Measurements from ENCODE around the gene CASTOR1.
A peak's percentile ranks its signal among the peaks of the same experiment; 100 is the strongest.

Gene CASTOR1

DNA sequence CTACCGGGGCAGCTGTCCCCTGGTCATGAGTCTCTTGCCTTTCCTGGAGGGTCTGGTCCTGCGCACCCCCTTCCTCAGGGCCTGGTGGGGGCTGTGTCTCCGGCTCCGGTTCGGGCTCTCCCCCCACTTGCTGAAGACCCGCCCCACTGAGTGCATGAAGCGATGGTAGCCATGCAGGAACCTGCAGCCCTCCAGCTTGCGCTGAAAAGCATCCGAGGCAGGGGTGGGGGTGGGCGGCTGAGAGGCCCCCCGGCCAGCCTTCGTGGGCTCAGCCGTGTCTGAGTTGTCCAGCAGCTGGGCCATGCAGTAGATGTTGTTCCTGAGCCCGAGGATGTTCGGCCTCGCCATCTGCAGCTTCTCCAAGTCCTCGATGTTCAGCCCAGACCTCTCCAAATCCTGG, 25.4 kb downstream of the CASTOR1 start:
- no peak for DNase-seq (ENCODE audit: low read depth)

DNA sequence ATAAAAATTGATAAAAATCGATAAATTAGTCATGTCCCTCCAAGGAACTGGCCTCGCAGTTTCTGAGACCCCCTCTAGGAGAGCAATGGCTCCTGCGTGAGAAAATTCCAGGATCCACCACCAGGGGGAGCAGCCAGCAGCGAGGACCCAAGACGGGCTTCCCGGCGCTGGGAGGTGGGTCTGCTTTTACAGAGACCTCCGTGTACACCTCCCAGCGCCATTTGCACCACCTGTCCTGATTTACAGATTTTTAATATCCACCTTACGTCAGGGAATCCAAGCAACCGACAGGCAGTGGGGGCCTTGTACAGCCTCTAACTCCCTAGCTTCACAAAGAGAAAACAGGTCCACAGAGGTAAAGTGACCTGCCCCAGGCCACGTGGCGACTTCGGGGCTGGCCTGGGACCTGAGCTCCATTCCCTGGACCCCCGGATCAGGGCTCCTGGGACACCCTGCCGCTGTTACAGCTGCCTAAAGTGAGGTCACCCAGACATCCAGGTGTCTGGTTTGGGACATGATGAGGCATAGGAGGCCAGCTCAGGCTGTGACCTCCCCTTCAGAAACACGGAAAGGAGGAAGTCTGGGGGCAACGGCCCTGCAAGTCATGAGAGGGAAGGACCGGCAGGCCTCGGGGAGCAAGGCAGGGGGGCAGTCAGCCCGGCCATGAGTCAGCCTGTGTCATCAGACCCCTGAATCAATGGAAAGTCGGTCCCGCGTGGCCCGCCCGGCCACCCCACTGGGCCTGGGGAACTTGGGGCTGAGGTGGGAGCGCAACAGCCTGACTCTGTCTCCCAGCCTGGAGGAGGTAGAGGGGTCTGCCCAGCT, 26.2 kb downstream of the CASTOR1 start:
- DNase-seq (ENCODE audit: low read depth): peak; percentile 69

DNA sequence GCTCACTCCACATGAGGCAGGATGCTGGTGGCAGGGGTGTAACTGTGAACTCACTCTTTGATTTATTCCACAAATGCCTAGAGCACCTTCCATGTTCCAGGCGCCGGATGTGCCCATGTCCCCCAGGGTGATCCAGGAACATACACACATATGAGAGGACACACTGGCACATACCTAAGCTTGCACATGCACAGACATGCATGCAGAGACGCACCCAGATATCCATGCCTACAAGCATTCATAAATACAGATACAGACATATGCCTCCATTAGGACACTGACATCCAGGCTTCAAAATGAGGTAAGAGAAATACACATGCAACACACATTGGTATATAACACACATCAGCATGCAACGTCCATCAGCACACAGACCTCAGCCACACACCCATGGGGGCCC, 27.2 kb downstream of the CASTOR1 start:
- DNase-seq (ENCODE audit: low read depth): no peak

DNA sequence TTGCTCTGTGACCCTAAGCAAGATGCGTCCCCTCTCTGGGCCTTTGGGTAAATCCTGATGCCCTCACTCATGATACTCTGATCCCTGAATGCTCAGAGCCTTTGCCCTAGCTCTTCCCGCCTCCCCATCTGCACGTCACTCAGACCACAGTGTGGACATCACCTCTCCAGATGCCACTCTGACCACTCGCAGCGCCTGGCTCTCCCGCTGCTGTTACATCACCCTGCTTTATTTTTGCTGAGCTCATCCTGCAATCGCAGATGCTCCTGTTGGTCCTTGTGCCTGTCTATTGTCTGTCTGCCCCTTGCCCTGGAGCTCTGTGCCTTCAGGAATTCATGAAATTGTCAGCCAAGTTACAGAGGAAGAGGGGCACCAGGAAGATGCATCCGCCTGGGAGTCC, 28.2 kb downstream of the CASTOR1 start:
- DNase-seq (ENCODE audit: low read depth): no peak

DNA sequence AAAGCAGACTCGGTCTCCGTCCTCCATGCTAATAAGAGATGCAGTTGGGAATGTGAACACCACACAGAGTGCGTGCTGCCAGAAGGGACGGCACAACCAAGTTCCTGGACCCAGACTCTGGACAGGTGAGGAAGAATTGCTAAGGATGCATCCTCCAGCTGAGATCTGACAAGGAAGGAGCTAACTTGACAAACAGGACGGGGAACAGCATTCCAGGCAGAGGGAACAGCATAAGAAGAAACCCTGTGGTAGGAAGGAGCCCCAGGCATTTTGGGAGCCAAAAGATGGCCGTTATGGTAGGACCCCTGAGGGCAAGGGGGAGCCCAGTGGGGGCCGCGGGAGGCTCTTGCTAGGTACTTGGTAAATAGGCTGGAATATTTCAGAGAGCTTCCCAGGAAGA, 28.6 kb downstream of the CASTOR1 start:
- no peak for DNase-seq (ENCODE audit: low read depth)

DNA sequence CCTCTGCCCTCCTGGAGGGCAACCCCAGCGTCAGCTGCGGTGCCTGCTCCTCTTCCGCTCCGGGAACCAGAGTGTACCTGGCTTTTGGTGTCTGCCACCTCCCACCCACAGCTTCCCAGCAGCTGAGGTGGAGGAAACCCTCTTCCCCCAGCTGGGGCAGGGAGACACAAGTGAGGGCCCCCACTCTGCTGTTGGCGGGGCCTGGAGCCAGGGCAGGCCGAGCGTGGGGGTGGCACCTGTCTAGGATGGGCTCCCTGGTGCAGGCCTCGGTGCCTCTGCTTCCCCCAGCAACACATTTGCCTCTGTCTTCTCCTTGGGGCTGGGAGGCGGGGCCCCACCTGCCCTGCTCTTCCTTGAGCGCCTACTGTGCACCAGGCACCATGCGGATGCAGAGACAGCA, 29.0 kb downstream of the CASTOR1 start:
- no peak for DNase-seq (ENCODE audit: low read depth)

DNA sequence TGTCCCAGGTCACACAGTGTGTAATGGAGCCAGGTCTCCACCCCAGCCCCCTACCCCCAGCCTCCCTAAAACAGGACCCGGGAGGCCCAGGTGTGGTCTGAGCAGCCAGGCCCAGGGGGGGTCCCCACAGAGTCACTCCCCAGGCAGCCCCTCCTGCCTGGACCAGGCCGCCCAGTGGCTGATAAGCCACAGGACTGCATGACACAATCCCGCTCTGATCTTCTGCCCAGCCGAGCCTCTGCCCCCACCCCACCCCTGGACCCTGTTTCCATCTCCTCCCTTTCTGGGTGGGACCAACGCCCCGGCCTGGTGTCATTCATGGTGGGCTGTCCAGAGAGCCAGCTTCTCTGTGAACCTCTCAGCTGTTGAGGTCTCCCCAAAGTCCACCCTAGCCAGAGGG, 35.0 kb downstream of the CASTOR1 start:
- no peak for DNase-seq (ENCODE audit: low read depth)

DNA sequence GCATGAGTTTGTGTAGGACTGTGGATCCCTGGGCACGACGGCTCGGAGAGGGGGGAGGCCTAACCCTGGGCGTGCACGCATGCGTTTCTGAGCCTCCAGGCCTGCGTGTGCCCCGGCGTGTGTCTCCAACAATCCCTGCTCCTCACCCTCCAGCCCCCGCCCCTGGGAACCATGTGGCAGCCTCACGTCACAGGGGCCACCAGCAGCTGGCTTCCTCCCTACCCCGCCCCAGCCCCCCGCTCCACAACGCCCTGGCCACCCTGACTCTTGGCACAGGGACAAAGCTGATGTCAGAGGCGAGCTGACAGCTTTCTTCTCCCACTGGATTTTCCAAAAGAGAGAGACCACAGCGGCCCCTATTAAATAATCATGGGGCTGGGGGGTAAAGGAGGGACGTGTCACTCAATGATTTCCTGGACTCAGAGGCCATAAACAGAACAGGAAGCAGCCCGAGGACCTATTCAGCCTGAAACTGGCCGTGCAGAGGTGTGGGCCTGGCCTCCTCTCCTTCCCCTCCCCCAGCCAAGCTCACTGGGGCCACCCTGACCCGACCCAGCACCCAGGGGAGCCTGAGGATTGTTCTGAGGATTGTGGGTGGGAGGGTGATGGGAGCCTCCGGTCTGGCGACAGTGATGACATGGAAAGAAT, 36.0 kb downstream of the CASTOR1 start:
- DNase-seq (ENCODE audit: low read depth): no peak

DNA sequence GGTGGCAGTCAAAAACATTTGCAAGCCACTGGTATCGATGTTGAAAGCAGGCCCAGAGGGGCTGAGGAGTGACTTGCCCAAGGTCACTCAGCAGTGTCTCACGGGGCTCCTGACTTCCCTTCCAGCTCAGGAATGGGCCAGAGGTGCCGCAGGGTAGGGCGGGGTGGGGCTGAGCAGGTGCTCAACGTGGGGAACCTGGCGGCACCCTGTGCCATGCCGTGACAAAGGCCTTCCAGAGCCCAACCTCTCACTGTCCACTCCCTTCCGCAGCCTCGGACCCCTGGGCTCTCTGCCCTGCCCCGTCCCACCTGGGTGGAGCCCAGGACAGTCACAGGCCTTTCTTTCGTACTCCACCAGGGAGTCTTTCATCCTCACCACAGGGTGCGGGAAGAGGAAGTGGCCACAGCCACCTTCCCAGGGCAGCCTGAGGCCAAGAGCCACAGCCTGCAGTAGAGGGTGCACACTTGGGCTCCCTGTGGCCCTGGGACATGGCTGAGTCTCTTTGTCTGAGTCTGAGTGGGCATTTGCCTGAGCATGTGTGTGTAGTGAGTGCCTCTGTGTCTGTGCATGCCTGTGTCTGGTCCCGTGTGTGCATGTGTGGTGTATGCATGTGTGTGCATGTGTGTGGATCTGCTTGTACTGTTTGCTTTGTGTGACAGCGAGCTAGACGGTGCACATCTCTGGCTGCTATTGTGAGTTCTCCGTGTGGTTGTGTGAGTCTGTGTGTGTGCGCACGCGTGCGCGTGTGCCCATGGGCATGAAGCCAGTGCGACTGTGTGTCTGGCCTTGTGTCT, 36.7 kb downstream of the CASTOR1 start:
- no peak for DNase-seq (ENCODE audit: low read depth)

DNA sequence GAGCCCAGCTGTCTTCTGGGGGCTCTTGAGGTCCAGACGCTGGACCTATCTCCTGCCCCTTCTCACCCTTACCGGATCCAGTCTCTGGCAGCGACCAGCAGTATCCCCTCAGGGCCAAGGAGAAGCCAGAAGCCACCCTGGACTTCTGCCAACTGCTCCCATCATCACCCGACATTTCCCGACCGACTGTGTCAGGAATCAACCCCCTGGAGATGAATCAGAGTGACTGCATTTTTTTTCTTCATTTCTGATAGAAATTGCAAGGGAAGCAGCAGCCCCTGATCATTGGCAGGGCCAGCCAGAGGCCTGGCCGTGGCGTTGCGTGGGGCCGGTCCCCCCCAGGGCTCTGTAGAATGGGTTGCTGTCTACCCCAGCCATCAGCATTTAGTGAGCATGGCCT, 37.6 kb downstream of the CASTOR1 start:
- DNase-seq (ENCODE audit: low read depth): no peak

DNA sequence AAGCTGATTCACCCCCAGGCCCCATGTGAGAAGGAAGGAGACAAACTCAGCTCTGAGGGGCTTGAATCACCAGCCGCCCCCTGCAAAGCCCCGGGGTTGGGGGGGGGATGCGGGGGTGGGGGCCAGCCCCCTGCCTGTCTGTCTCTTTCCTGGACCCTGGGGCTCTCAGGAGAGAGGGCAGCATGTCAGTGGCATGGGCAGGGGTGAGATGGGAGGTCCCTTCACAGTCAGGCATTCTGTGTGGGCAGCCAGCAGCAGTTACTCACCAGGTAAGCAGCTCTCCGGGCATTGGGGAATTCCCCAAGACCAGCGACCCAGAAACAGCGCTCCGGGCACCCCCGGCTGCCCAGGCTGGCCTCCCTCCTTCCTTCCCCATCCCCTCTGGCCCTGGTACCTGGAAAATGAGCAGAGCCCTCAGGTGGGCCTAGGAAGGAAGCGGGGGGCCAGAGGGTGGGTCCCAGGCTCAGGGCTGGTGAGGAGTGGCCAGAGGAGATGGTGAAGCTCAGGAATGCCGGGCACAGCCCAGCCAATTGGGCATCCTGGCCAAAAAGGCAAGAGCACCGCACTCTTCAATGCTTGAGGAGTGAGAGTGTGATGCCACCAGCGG, 38.5 kb downstream of the CASTOR1 start:
- no peak for DNase-seq (ENCODE audit: low read depth)

DNA sequence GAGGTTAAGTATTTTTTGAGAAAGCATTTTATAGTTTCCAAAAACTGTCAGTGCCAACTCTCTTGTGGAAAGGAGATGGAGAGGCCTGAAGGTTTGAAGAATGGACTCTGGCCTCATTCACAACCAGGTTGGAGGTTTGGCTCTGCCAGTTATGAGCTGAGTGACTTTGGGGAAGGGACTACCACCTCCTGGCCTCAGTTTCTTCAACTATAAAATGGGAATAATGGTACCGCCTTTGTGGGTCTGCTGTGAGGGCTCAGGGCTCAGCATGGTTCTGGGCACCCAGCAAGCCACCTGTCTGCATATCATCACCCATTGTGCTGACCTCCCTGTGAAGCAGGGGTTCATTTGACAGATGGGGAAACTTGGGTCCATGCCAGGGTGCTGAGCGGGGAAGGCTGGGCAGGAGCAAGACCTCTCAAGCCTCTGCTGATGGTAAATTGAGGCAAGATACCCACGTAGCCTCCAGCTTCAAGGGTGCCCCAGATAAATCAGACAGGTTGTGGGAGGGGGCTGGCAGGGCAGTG, 39.2 kb downstream of the CASTOR1 start:
- DNase-seq (ENCODE audit: low read depth): no peak

DNA sequence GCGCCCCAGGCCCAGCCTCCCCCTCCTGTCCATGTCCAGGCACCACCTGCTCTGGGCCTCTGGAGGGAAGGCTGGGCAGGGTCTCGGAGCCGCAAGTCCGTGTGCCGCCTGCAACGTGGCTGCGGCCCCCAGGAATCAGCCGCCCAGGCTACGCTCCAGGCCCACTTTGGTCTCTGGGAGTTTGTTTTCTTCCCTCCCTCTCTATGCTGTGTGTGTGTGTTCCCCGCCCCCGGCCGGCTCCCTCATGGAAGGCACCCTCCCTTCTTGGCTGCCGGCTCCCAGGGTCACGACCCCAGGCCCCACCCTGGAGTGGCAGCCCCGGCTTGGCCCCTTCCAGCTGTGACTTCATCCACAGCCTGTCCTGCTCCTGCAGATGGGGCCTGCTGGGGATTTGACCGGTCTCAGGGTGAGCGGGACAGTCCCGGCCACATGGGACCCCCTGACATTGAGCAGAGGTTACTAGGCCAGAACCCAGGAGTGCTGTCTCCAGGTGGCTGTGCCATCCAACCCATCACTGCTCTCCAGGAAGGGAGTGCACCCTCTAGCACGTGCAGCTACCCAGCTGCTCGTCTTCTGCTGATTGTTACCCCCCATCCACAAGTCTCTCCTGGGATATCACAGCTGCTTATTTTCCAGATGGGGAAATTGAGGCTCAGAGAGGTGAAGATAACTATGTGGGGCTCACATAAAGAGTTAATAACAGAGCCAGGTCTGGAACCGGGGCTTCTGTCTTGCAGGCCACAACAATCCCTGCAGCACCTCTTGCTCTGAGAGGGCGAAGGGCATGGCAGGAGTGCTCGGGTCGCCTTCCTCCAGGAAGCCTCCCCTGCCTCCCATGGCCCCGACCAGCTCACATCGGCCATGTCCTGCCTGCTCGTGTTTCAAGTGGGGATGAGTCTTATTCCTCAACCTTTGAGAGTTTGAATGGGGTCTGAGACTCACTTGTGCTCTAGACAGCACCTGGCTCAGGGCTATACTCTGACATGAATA, 40.0 kb downstream of the CASTOR1 start:
- no peak for DNase-seq (ENCODE audit: low read depth)

DNA sequence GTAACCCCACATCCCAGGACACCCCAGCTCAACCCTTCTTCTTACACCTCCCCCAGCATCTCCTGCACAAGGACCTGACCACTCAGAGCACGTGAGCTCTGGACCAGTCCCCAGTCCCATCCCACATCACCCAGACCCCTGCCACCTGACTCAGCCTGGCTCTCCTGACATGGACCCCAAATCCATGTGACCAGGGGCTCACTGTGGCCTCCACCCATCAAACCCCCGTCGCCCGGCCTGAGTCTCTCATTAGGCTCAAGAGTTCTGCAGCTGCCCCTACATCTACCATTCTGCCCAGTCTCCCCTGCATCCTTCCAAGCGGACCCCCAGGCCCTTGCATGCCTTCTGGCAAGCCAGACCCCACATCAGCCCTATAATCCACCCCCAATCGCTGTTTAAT, 40.8 kb downstream of the CASTOR1 start:
- DNase-seq (ENCODE audit: low read depth): no peak

DNA sequence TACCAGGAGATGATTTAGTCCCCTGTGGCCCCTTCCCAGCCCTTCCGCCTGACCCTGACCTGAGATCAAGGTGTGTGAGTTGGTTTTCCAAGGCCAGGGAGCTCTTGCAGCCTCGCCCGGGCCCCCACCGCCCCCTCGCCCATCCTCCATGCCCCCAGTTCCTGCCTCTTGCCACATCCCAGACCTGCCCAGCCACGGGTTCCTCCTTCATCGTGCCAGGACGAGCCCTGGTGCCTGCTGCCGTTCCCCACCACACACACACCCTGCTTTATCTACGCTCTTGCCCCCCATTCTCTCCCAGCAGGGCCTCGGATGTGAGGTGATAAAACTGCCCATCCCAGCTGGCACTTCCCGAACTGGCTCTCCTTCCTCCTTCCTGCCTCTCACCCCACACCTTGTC, 41.3 kb downstream of the CASTOR1 start:
- no peak for DNase-seq (ENCODE audit: low read depth)

DNA sequence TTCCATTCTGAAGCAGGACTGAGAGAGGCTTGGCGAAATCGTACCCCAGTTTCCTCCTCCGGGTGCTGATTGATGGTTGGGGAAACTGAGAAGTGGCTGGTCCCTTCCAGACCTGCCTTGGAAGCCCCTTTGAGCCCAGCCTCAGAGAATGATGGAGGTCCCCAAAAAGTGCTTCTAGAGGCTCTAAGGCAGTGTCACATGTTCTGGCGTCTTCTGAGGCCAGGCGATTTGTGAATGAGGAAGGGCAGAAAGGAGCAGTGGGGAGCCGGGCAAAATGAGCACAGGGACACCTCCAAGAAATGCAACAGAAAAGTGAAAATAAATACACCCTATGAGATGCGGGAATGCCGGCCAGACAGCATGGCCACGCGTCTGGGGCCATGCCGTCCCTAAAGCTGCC, 41.7 kb downstream of the CASTOR1 start:
- DNase-seq (ENCODE audit: low read depth): no peak

DNA sequence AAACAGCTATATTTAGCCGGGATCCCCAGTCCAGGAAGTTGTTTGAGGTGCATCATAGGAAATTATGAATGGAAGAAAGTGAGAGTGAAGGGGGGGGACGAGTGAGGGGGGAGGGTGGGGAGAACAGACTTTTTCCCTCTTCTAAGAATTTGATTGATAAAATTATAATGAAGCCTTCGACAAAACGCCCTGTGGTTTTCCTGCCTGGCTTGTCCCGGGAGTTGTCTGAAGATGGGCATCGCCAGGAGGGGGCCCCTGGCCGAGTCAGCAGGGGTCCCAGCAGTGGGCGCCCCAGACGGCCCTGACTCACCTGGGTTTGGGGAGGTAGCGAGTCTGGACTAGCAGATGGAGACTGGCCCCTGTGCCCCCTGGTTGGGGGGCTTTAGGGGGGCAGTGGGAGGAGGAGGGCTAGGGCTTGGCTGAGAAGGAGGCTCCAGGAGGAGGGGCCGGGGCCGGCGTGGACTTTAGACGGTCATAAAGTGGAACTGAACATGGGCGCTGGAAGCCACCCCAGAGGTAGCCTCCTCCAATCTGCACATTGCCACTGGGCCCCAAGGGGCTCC, 42.4 kb downstream of the CASTOR1 start:
- no peak for DNase-seq (ENCODE audit: low read depth)

DNA sequence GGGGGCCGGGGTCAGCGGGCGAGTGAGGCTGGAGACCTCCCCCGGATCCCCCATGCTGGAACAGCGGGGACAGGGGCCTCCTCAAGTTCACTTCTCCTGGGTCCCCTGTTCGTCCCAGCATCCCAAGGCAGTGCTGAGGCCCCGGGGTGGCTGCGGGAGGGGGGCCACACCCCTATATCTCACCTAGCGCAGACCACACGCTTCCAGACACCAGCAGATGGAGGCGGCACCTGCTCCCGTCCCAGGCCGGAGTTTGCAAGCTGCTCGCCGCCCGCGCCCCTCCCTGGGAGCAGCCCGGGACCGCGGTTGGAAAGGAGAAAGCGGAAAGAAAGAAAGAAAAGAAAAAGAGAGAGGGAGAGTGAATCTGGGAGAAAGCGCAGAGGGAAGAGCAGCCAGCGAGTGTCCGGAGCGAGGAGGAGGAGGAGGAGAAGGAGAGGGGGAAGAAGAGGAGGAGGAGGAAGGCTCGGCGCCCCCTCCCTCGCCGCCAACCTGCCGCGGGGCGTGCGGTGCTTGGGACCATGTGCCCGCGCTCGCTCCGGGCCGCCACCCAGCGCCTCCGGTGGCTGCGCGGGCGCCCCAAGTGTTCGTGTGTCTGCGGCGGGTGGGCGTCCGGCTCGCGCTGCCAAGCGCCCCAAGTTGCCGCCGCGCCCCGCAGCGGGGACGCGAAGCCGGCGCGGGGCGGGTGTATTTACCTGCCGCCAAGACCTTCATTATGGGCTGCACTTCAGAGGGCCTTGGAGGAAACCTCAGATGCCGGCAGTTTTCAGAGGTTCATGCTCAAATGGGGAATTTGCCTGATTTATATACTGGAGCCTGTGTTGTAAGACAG, 43.1 kb downstream of the CASTOR1 start, which contains the start of gene LIF:
TSS of gene LIF (minus strand) at position 775 of the 829 bp plus-strand sequence. CDS start at position 711, 64 bp downstream.
- no peak for DNase-seq (ENCODE audit: low read depth)

DNA sequence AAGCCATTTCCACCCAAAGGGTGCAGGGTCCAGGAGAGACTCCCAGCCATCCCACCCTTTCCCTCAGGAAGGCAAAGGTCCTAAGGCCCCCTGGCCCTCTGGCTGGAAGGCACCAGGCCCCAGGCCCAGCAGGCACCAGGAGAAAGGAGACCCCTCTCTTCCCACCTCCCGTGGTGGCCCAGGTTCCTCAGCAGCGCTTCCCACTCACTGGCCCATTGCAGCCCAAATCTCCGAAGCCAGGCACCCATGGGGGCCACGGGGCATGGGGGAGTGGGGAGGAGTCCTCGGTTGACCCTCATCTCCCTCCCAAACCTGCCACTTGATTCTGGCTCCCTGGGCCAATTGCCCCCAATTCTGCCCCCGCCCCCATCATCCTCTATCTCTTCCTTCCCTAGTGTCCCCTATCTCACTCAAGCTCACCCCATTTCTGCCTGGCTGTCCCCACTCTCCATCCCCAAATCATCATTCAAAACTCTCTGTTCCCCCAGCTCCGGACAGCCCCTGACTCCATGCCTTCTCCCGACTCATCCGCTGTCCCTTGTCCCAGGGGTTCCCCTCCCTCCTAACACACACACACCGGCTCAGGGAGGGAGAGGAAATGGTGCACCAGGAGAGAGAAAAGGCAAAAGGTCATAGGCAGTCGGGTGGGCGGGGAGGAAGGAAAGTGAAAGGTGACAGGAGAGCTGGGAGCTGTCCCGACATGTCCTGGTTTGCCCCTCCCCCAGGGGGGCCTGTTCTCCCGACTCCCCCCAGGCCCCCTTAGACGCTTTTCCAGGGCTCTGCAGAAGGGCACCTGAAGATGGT, 43.9 kb downstream of the CASTOR1 start:
- no peak for DNase-seq (ENCODE audit: low read depth)

Measured in stimulated activated CD8-positive, alpha-beta memory T cell treated with anti-CD3 and anti-CD28 coated beads, Interleukin-12 subunit alpha, Interleukin-12 subunit beta, amount 100 ng/mL, for 1 hour (primary cell).